Vagina (tissue), 2 donors: ENCODE results near the gene KAT5.

Source experiments
- POLR2A ChIP-seq, 2 donors: fragments of 450-650 bp; IDR thresholded peaks; one replicate each; pipeline ENCODE4 v1.6.1; 2017; ENCODE audit warnings: antibody characterized with exemption in 2 of 2, mild to moderate bottlenecking in 2 of 2, moderate library complexity in 2 of 2
- TF ChIP-seq, protein P1 (sequence below), 3 experiments: fragments of 450-650 bp in 2 of 3; fragments of 200-600 bp in 1 of 3; sonication (generic) in 1 of 3; IDR thresholded peaks; one replicate each; pipeline ENCODE4 v1.5.1; 2017 to 2019; ENCODE audit warnings: antibody characterized with exemption in 3 of 3, mild to moderate bottlenecking in 2 of 3, moderate library complexity in 2 of 3

GRCh38 chr11:65718964-65719492 is 7.0 kb downstream of the KAT5 start:
- TF ChIP-seq, protein P1, sequence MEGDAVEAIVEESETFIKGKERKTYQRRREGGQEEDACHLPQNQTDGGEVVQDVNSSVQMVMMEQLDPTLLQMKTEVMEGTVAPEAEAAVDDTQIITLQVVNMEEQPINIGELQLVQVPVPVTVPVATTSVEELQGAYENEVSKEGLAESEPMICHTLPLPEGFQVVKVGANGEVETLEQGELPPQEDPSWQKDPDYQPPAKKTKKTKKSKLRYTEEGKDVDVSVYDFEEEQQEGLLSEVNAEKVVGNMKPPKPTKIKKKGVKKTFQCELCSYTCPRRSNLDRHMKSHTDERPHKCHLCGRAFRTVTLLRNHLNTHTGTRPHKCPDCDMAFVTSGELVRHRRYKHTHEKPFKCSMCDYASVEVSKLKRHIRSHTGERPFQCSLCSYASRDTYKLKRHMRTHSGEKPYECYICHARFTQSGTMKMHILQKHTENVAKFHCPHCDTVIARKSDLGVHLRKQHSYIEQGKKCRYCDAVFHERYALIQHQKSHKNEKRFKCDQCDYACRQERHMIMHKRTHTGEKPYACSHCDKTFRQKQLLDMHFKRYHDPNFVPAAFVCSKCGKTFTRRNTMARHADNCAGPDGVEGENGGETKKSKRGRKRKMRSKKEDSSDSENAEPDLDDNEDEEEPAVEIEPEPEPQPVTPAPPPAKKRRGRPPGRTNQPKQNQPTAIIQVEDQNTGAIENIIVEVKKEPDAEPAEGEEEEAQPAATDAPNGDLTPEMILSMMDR (IDR thresholded peaks at IDR 0.05): no peak
- TF ChIP-seq POLR2A (IDR thresholded peaks at IDR 0.05): no peak
